ENCODE results near the gene ACSF2. TPM values are rescaled to one million over a fixed set of nuclear protein-coding genes. Genes with fewer than 3 reads are reported as not detected.

Gene ACSF2
- total RNA-seq, 1 donor from 2014 or later: 18.2 TPM

- peaks cover 32% of the 10 kb centered on the region for H3K27me3 ChIP-seq (ENCODE audit: low read depth)
- no peaks in the 10 kb centered on the region for H3K9me3 ChIP-seq (replicated peaks)
- no peaks in the 10 kb centered on the region for H3K36me3 ChIP-seq
- no peak overlapping the region for H3K4me3 ChIP-seq
- intact Hi-C loops (cut with micrococcal nuclease): no loop called here
- H3K4me1 ChIP-seq: peaks cover 15% of the 10 kb centered on the region
- no peak overlapping the region for H3K27ac ChIP-seq (replicated peaks)
- TF ChIP-seq, protein P1, sequence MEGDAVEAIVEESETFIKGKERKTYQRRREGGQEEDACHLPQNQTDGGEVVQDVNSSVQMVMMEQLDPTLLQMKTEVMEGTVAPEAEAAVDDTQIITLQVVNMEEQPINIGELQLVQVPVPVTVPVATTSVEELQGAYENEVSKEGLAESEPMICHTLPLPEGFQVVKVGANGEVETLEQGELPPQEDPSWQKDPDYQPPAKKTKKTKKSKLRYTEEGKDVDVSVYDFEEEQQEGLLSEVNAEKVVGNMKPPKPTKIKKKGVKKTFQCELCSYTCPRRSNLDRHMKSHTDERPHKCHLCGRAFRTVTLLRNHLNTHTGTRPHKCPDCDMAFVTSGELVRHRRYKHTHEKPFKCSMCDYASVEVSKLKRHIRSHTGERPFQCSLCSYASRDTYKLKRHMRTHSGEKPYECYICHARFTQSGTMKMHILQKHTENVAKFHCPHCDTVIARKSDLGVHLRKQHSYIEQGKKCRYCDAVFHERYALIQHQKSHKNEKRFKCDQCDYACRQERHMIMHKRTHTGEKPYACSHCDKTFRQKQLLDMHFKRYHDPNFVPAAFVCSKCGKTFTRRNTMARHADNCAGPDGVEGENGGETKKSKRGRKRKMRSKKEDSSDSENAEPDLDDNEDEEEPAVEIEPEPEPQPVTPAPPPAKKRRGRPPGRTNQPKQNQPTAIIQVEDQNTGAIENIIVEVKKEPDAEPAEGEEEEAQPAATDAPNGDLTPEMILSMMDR (IDR thresholded peaks at IDR 0.05; ENCODE audit: borderline replicate concordance): no peak
- DNase-seq: no peak
These were observed 39.6 kb downstream of the ACSF2 start for GRCh38 chr17:50465635-50466034.

GRCh38 chr17:50466371-50467113 lies 40.5 kb downstream of the ACSF2 start:
- H3K4me3 ChIP-seq: no peak overlapping the region
- H3K9me3 ChIP-seq (replicated peaks): no peaks in the 10 kb centered on the region
- no peaks in the 10 kb centered on the region for H3K36me3 ChIP-seq
- H3K27me3 ChIP-seq (ENCODE audit: low read depth): peaks cover 32% of the 10 kb centered on the region
- no peak overlapping the region for H3K27ac ChIP-seq (replicated peaks)
- intact Hi-C loops (cut with micrococcal nuclease): no loop called here
- TF ChIP-seq, protein P1 (IDR thresholded peaks at IDR 0.05; ENCODE audit: borderline replicate concordance): no peak
- peaks cover 15% of the 10 kb centered on the region for H3K4me1 ChIP-seq
- DNase-seq: no peak

- Histone ChIP-seq H3K4me1 (peaks cover 15% of the 10 kb centered on the region), H3K9me3 (replicated peaks) (no peaks in the 10 kb centered on the region), H3K4me3 (no peak overlapping the region), H3K36me3 (no peaks in the 10 kb centered on the region), H3K27ac (replicated peaks) (no peak overlapping the region), H3K27me3 (ENCODE audit: low read depth) (peaks cover 32% of the 10 kb centered on the region)
- intact Hi-C loops (cut with micrococcal nuclease): no loop called here
- no peak for DNase-seq
- TF ChIP-seq, protein P1 (IDR thresholded peaks at IDR 0.05; ENCODE audit: borderline replicate concordance): no peak
These were observed 41.3 kb downstream of the ACSF2 start for GRCh38 chr17:50467114-50467854.

GRCh38 chr17:50467855-50468303 lies 41.9 kb downstream of the ACSF2 start:
- Histone ChIP-seq H3K9me3 (replicated peaks) (no peaks in the 10 kb centered on the region), H3K4me1 (peaks cover 15% of the 10 kb centered on the region), H3K4me3 (no peak overlapping the region), H3K27ac (replicated peaks) (no peak overlapping the region), H3K36me3 (no peaks in the 10 kb centered on the region), H3K27me3 (ENCODE audit: low read depth) (peaks cover 32% of the 10 kb centered on the region)
- TF ChIP-seq, protein P1 (IDR thresholded peaks at IDR 0.05; ENCODE audit: borderline replicate concordance): no peak
- intact Hi-C loops (cut with micrococcal nuclease): no loop called here
- no peak for DNase-seq

- H3K36me3 ChIP-seq: no peaks in the 10 kb centered on the region
- peaks cover 32% of the 10 kb centered on the region for H3K27me3 ChIP-seq (ENCODE audit: low read depth)
- H3K4me3 ChIP-seq: peak within 1 kb of the TSS; percentile 61
- TF ChIP-seq, protein P1 (IDR thresholded peaks at IDR 0.05; ENCODE audit: borderline replicate concordance): no peak
- peaks cover 15% of the 10 kb centered on the region for H3K4me1 ChIP-seq
- H3K9me3 ChIP-seq (replicated peaks): no peaks in the 10 kb centered on the region
- no peak for DNase-seq
- H3K27ac ChIP-seq (replicated peaks): no peak within 1 kb of the TSS
- intact Hi-C loops (cut with micrococcal nuclease): no loop called here
These were observed 42.5 kb downstream of the ACSF2 start, which contains the start of gene CHAD for GRCh38 chr17:50468304-50469207. CHAD (minus strand) TSS chr17:50468880; CDS start chr17:50468813, 67 bp downstream.

Data from left ventricle myocardium inferior (tissue), 1 donor.